BJ (cell line): ENCODE results near the gene PERM1. TPM values are rescaled to one million over a fixed set of nuclear protein-coding genes. Genes with fewer than 3 reads are reported as not detected.
"Not testable (repeated sequence)": the region's sequence is repeated elsewhere in the genome, so short reads cannot be mapped to it uniquely, and the experiment has no call there.

ENCODE experiments used
- CTCF ChIA-PET: fragments of 350-600 bp; formaldehyde crosslinking; extraction: SDS; loops from one replicate; lab custom pipeline; 2021; ENCODE audit warnings: antibody characterized with exemption, inconsistent platforms; lab: Yijun Ruan, JAX
- POLR2A ChIA-PET: fragments of 300-600 bp; sonication (Branson Sonifier 250); formaldehyde crosslinking; extraction: SDS; loops from one replicate; lab custom pipeline; 2021; ENCODE audit warnings: antibody characterized with exemption; lab: Charles Lee
- DNase-seq: peaks from one replicate; pipeline ENCODE4 v3.0.0-alpha.2; 2011; ENCODE audit warnings: low read depth
- H3K27me3 ChIP-seq: 2 replicates; pipeline ENCODE4 v1.6.0; 2011; ENCODE audit warnings: low read length; ENCODE audit not compliant: control insufficient read depth, insufficient read depth
- H3K36me3 ChIP-seq: 2 replicates; pipeline ENCODE4 v1.5.1; 2011; ENCODE audit warnings: low read length; ENCODE audit not compliant: control insufficient read depth, insufficient read depth
- H3K4me3 ChIP-seq: 2 replicates; pipeline ENCODE4 v1.5.1; 2011; ENCODE audit warnings: low read depth, mild to moderate bottlenecking, control low read depth, low read length
- CTCF ChIP-seq: IDR thresholded peaks from 2 replicates; pipeline ENCODE4 v1.5.1; 2011; ENCODE audit warnings: low read depth, mild to moderate bottlenecking, control low read depth, inconsistent platforms, low read length, moderate library complexity; ENCODE audit not compliant: insufficient read depth
- polyA plus RNA-seq: library from polyadenylated mRNA; depleted of rRNA; stranded (reverse); fragments of >200 nt; gene quantifications from 2 replicates; pipeline ENCODE4 v1.2.3, GENCODE V29; 2011

PERM1 gene
- polyA plus RNA-seq, 1 experiment: not detected

- no peaks in the 10 kb centered on the region for H3K27me3 ChIP-seq
Measured at GRCh38 chr1:1013105-1013921, 31.4 kb upstream of the PERM1 start, which contains the start of gene ISG15. Gene ISG15, plus strand, starts transcription at chr1:1013497. Its CDS starts 77 bp downstream, at chr1:1013574.

DNA sequence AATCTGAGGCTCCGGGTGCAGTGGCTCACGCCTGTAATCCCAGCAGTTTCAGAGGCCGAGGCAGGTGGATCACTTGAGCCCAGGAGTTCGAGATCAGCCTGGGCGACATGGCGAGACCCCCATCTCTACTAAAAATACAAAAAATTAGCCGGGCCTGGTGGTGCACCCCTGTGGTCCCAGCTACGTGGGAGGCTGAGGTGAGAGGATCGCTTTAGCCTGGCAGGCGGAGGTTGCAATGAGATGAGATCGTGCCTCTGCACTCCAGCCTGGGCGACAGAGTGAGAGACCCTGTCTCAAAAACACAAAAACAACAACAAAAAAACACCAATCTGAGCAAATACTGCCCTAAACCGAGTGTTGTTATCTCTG, 30.8 kb upstream of the PERM1 start:
- H3K27me3 ChIP-seq, H3K36me3 ChIP-seq, DNase-seq, POLR2A ChIA-PET: not testable (repeated sequence)
- H3K4me3 ChIP-seq: peak overlapping the region; percentile 71
- CTCF ChIA-PET: interaction anchor here (1.1 to 3.3 kb wide), 4 partner anchors 10 to 51 kb away, joined by 3 to 15 read pairs (median 9); no protein-coding TSS in a partner anchor

More at GRCh38 chr1:1013105-1013921, 31.4 kb upstream of the PERM1 start, which contains the start of gene ISG15:
- H3K36me3 ChIP-seq: no peaks in the 10 kb centered on the region
- DNase-seq: peak; percentile 49
- ChIA-PET POLR2A (interaction anchor here (0.6 kb wide), 1 partner anchor 103 kb away, joined by 4 read pairs; the partner anchor contains the start of gene C1orf159), CTCF (interaction anchor here (0.6 to 3.3 kb wide), 7 partner anchors 10 to 218 kb away, joined by 3 to 15 read pairs (median 4); no protein-coding TSS in a partner anchor)
- H3K4me3 ChIP-seq: peak within 1 kb of the TSS; percentile 71
- no peak for TF ChIP-seq CTCF

DNA sequence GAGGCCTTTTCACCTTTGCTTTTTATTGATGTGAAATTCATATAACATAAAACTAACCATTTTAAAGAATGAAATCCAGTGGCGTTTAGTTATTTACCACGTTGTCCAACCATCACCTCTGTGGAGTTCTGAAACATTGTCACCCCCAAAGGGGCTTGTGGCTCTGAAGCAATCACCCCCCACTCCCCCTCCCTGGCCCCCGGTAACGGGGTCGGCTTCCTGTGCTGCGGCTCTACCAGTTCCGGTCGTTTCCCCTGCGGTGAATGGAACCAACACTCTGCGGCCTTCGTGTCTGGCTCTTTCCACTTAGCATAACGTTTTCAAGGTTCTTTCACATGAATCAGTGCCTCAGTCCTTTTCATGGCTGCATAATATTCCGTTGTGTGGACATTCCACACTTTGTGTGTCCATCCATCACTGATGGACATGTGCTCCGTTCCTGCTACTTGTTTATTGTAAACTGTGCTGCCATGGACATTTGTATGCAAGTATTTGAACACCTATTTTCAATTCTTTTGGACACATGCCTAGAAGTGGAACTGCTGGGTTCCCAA, 29.6 kb upstream of the PERM1 start:
- H3K4me3 ChIP-seq: no peak overlapping the region
- no peaks in the 10 kb centered on the region for H3K27me3 ChIP-seq
- H3K36me3 ChIP-seq: no peaks in the 10 kb centered on the region
- CTCF ChIA-PET: interaction anchor here (0.6 kb wide), 1 partner anchor 68 kb away, joined by 3 read pairs; no protein-coding TSS in a partner anchor
- no peak for TF ChIP-seq CTCF
- no peak for DNase-seq
- POLR2A ChIA-PET: no interaction called here

DNA sequence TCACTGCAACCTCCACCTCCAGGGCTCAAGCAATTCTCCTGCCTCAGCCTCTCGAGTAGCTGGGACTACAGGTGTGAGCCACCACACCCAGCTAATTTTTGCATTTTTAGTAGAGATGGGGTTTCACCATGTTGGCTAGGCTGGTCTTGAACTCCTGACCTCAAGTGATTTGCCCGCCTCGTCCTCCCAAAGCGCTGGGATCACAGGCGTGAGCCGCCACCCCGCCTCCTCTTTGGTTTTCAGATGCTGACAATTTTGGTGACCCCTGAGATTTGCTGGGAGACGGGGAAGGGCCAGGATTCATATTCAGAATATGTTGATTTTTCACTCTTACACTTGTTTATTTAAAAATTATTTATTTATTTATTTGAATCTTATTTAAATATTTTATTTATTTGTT, 28.2 kb upstream of the PERM1 start:
- POLR2A ChIA-PET, H3K36me3 ChIP-seq, DNase-seq, H3K4me3 ChIP-seq, H3K27me3 ChIP-seq: not testable (repeated sequence)
- CTCF ChIA-PET: interaction anchor here (1.1 to 1.5 kb wide), 3 partner anchors 9 to 53 kb away, joined by 4 to 8 read pairs (median 5); no protein-coding TSS in a partner anchor

DNA sequence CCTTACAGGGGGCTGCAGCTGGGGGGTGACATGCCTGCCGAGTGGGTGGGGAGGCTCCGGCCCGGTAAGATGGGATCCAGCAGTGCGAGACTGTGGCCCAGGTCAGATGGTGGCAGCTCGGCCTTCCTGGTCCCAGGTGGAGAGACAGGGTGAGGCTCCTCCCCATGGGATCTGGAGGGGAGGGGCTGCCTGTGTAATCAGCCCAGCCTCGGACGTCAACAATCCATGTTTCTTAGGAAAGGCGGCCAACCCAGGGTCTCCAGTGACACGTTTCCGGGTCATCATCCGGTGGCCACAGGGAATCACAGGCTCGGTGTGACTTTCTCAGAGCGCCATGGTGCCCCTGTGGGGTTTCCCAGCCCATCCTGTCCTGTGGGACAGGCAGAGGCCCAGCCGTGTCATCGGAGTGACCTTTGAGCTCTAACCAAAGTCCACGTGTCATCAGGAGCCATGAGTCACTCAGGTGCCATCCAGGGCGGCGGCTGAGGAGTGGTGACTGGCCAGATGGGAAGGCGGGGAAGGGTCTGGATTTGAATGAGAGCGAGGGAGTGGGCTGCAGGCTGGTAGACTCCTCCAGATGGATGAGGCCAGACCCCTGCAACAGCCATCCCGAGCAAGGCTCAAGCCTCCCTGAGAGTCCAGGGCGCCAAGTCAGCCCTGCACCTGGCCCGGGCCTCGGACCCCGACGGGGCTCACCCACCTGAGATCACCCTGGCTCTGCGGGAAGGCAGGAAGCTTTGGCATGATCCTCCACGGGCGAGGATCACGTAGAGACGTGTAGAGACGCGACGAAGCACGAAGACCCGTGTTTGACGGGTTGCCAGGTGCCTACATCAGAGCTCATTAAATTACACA, 24.6 kb upstream of the PERM1 start:
- POLR2A ChIA-PET: no interaction called here
- no peaks in the 10 kb centered on the region for H3K27me3 ChIP-seq
- DNase-seq: no peak
- CTCF ChIA-PET: interaction anchor here (1.0 to 2.2 kb wide), 2 partner anchors 12 to 22 kb away, joined by 4 to 5 read pairs; no protein-coding TSS in a partner anchor
- H3K4me3 ChIP-seq: no peak overlapping the region
- no peak for TF ChIP-seq CTCF
- no peaks in the 10 kb centered on the region; the same call in none of the 2 replicates for H3K36me3 ChIP-seq
